GM12874 (cell line): ENCODE measurements around the gene PCK2.

Source experiments
- CTCF ChIP-seq: IDR thresholded peaks from 2 replicates; pipeline ENCODE4 v1.5.1; 2011; ENCODE audit warnings: low read depth, mild to moderate bottlenecking, control low read depth, low read length, moderate library complexity; ENCODE audit not compliant: insufficient read depth

Gene PCK2

GRCh38 chr14:24093901-24094840 lies at the start of gene PCK2:
PCK2 (plus strand) TSS chr14:24094311; CDS start chr14:24094406, 95 bp downstream.
- TF ChIP-seq CTCF: no peak

- no peak for TF ChIP-seq CTCF
Observed at GRCh38 chr14:24051176-24051788, 42.8 kb upstream of the PCK2 start.

DNA sequence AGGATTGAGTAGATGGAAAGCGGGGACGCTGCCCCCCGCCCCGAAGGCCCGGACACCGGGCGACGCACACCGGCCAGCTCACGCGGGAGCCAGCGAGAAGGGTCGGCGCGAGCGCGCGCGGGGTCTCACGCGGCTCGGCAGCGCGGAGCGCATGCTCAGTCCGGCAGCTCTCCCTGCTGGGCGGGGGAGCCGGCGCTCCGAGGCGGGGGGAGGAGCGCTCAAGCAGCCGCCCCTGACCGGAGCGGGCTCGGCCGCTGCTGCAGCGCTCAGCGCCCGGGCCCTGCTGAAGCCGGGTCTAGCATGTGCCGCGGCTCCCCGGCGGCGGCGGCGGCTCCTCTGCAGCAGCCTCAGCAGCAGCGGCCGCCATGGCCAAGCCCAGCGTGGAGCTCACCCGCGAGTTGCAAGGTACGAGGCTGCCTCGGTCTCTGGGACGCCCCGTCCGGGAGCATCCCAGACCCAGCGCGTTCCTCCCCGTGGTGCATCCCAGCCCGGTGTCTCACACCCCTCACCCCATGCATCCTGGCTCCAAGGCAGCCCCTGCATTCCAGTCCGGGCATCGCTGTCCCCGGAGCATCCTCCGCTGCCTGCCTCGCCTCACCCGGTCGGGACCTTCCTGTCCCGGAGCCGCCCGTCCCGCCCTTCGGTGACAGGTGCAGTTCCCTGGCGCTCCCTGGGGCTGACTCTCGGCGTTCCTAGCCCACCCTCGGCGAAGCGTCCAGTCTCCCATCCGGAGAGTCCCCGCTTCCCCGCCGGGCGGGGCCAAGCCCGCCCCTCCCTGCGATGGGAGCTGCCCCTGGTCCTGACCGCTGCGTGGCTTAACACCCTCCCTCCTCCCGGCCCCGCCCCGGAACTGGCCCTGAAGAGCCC lies 42.1 kb upstream of the PCK2 start, which contains the start of gene CARMIL3:
Gene CARMIL3 (plus strand): TSS at position 221 of the 867 bp plus-strand sequence. CDS start 145 bp downstream, at position 366.
- TF ChIP-seq CTCF: no peak

- TF ChIP-seq CTCF: no peak
Observed at GRCh38 chr14:24052656-24053547, 41.2 kb upstream of the PCK2 start.

DNA sequence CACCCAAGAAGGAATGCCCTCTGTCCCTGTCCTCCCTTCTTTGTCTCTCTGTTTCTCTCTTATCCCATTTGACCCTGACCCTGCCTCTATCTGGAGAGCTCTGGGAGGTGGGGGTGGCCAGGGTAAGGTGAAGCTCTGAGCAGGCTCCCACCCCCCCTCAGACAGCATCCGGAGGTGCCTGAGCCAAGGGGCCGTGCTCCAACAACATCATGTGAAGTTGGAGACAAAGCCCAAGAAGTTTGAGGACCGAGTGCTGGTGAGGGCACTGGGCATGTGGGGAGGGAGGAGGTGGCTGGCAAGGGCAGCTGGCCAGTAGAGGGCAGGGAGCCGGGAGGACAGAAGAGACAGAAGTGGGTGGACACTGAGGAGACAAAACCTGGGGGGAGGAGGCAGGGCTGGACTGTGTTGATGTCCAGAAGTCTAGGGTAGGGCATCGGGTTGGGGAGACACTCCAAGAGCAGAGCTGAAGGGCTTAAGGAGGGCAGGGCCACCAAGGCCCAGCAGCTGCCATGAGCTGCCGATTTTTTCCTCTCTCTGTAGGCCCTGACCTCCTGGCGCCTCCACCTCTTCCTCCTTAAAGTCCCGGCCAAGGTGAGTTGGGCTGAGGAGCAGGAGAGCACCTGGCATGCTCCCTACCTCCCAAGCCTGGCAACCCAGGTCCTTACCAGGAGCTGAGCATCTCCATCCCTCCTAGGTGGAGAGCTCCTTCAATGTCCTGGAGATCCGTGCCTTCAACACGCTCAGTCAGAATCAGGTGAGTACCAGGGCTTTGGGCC lies 40.4 kb upstream of the PCK2 start:
- no peak for TF ChIP-seq CTCF

GRCh38 chr14:24054324-24054641 lies 39.8 kb upstream of the PCK2 start:
- no peak for TF ChIP-seq CTCF
